BJ (cell line): ENCODE data around the gene FOXE3. TPM values are rescaled to one million over a fixed set of nuclear protein-coding genes. Genes with fewer than 3 reads are reported as not detected.
"Not testable (repeated sequence)": the region's sequence is repeated elsewhere in the genome, so short reads cannot be mapped to it uniquely, and the experiment has no call there.

Source experiments
- CTCF ChIA-PET: fragments of 350-600 bp; formaldehyde crosslinking; extraction: SDS; loops from one replicate; lab custom pipeline; 2021; ENCODE audit warnings: antibody characterized with exemption, inconsistent platforms; lab: Yijun Ruan, JAX
- POLR2A ChIA-PET: fragments of 300-600 bp; sonication (Branson Sonifier 250); formaldehyde crosslinking; extraction: SDS; loops from one replicate; lab custom pipeline; 2021; ENCODE audit warnings: antibody characterized with exemption; lab: Charles Lee
- DNase-seq: peaks from one replicate; pipeline ENCODE4 v3.0.0-alpha.2; 2011; ENCODE audit warnings: low read depth
- H3K27me3 ChIP-seq: 2 replicates; pipeline ENCODE4 v1.6.0; 2011; ENCODE audit warnings: low read length; ENCODE audit not compliant: control insufficient read depth, insufficient read depth
- H3K36me3 ChIP-seq: 2 replicates; pipeline ENCODE4 v1.5.1; 2011; ENCODE audit warnings: low read length; ENCODE audit not compliant: control insufficient read depth, insufficient read depth
- H3K4me3 ChIP-seq: 2 replicates; pipeline ENCODE4 v1.5.1; 2011; ENCODE audit warnings: low read depth, mild to moderate bottlenecking, control low read depth, low read length
- CTCF ChIP-seq: IDR thresholded peaks from 2 replicates; pipeline ENCODE4 v1.5.1; 2011; ENCODE audit warnings: low read depth, mild to moderate bottlenecking, control low read depth, inconsistent platforms, low read length, moderate library complexity; ENCODE audit not compliant: insufficient read depth
- polyA plus RNA-seq: library from polyadenylated mRNA; depleted of rRNA; stranded (reverse); fragments of >200 nt; gene quantifications from 2 replicates; pipeline ENCODE4 v1.2.3, GENCODE V29; 2011

Gene FOXE3
- polyA plus RNA-seq, 1 experiment, result 0.04 TPM

- no peak for DNase-seq
- no peak for TF ChIP-seq CTCF
- peaks cover 4% of the 10 kb centered on the region for H3K27me3 ChIP-seq
- ChIA-PET POLR2A (no interaction called here), CTCF (no interaction called here)
- H3K36me3 ChIP-seq, result no peaks in the 10 kb centered on the region
- no peak overlapping the region for H3K4me3 ChIP-seq
Observed at GRCh38 chr1:47456250-47456649, 40.2 kb downstream of the FOXE3 start.

GRCh38 chr1:47457547-47457946 is 41.5 kb downstream of the FOXE3 start:
- POLR2A ChIA-PET, H3K27me3 ChIP-seq, H3K36me3 ChIP-seq, DNase-seq, CTCF ChIA-PET, H3K4me3 ChIP-seq: not testable (repeated sequence)

GRCh38 chr1:47459253-47459788 is 43.2 kb downstream of the FOXE3 start:
- H3K27me3 ChIP-seq, result peaks cover 4% of the 10 kb centered on the region
- DNase-seq, result no peak
- H3K4me3 ChIP-seq, result no peak overlapping the region
- no peak for TF ChIP-seq CTCF
- ChIA-PET POLR2A (no interaction called here), CTCF (interaction anchor here (1.3 kb wide), 1 partner anchor 267 kb away, joined by 3 read pairs; no protein-coding TSS in a partner anchor)
- H3K36me3 ChIP-seq, result no peaks in the 10 kb centered on the region

- TF ChIP-seq CTCF, result no peak
- Histone ChIP-seq H3K4me3 (no peak overlapping the region), H3K36me3 (no peaks in the 10 kb centered on the region), H3K27me3 (peaks cover 4% of the 10 kb centered on the region)
- POLR2A ChIA-PET, result no interaction called here
- CTCF ChIA-PET, result interaction anchor here (1.3 to 1.9 kb wide), 2 partner anchors 9 to 266 kb away, joined by 3 to 5 read pairs; no protein-coding TSS in a partner anchor
- DNase-seq, result no peak
Observed at GRCh38 chr1:47460040-47460439, 44.0 kb downstream of the FOXE3 start.

GRCh38 chr1:47460456-47460855 is 44.4 kb downstream of the FOXE3 start:
- no peak for DNase-seq
- no peak for TF ChIP-seq CTCF
- POLR2A ChIA-PET, result no interaction called here
- Histone ChIP-seq H3K36me3 (no peaks in the 10 kb centered on the region), H3K4me3 (no peak overlapping the region), H3K27me3 (peaks cover 4% of the 10 kb centered on the region)
- CTCF ChIA-PET, result interaction anchor here (1.3 to 1.9 kb wide), 3 partner anchors 9 to 266 kb away, joined by 3 to 5 read pairs (median 5); partner anchors contain the start of gene FOXD2

GRCh38 chr1:47465605-47466004 is 49.5 kb downstream of the FOXE3 start:
- TF ChIP-seq CTCF, result no peak
- Histone ChIP-seq H3K27me3 (peaks cover 3% of the 10 kb centered on the region), H3K36me3 (no peaks in the 10 kb centered on the region), H3K4me3 (no peak overlapping the region)
- POLR2A ChIA-PET, result no interaction called here
- DNase-seq, result no peak
- CTCF ChIA-PET, result no interaction called here
